GM23248 (cell line): ENCODE measurements around the gene MMP28.

Source experiments
- EZH2 ChIP-seq: fragments of 200-600 bp; sonication (generic); IDR thresholded peaks from 2 replicates; pipeline ENCODE4 v1.6.1; 2018; ENCODE audit warnings: antibody characterized with exemption, mild to moderate bottlenecking; ENCODE audit not compliant: insufficient read depth, poor library complexity, severe bottlenecking
- EZH2phosphoT487 ChIP-seq: fragments of 200-600 bp; sonication (generic); IDR thresholded peaks from 2 replicates; pipeline ENCODE4 v1.6.1; 2018; ENCODE audit warnings: antibody characterized with exemption, moderate library complexity, mild to moderate bottlenecking, low read depth; ENCODE audit not compliant: insufficient read depth

DNA sequence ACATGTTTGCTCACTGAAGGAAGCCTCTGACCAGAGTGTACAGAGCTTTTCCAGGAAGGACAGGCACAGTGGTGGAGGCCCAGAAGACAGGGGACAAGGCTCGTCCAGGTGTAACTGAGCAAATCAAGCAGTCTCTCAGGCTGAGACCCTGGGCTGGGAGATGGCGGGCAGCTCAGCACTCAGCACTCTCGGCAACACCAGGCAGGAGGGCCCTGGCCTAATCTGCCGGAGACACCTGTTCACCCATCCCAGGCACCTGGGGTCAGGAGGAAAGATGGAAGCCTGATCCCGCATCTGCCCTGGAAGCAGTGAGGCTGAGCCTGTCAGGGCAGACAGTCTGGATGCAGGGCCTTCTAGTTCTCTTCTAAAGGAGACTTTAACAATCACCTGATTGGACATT is 59.2 kb downstream of the MMP28 start:
- no peak for TF ChIP-seq EZH2
- no peak for TF ChIP-seq EZH2phosphoT487
